Measurements from ENCODE around the gene PPIP5K2.
A peak's percentile ranks its signal among the peaks of the same experiment; 100 is the strongest.
"Not testable (repeated sequence)": the region's sequence is repeated elsewhere in the genome, so short reads cannot be mapped to it uniquely, and the experiment has no call there.

PPIP5K2 gene

DNA sequence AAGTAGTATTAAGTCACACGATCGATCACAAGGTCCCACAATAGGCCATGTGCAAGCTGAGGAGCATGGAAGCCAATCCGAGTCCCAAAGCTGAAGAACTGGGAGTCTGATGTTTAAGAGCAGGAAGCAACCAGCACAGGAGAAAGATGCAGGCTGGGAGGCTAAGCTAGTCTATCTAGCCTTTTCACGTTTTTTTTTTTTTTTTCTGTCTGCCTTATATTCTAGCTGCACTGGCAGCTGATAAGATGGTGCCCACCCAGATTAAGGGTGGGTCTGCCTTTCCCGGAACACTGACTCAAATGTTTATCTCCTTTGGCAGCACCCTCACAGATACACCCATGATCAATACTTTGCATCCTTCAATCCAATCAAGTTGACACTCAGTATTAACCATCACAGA lies 6.5 kb downstream of the PPIP5K2 start:
- DNase-seq, result no peak

DNA sequence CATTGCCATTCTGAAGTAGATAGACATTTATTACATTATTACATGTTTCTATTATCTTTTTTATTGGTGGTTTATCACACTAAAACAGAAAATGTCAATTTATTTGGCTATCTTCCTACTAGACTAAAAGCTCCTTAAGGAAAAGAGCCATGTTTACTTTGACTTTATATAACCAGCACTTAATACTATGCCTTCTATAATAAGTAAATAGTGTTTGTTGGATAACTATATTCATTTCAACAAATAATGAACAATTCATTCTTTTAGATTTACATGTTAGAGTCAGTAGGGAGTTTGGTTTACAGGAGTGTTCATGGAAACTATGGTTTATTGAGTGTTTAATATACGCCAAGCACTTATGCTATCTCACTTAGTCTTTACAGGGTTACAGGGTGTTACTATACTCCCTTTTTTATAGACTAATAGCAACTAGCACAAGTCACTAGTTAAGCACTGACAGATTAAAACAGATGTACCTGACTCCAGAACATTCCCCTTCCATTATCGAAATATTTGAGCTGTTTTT lies 7.3 kb downstream of the PPIP5K2 start:
- DNase-seq, result no peak

DNA sequence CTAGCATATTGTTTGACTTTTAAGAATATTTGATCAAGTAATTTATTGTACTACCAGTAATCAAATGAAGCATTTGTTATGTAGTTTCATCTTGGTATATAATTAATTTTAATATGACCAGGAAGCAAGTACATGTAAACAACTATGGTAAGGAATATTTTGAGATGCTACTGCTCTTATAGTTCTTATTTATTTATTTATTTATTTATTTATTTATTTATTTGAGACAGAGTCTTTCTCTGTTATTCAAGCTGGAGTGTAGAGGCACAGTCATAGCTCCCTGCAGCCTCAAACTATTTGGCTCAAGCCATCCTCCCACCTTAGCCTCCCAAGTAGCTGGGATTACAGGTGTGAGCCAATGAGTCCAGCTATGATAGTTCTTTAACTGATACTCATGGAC lies 8.1 kb downstream of the PPIP5K2 start:
- DNase-seq, result no peak

DNA sequence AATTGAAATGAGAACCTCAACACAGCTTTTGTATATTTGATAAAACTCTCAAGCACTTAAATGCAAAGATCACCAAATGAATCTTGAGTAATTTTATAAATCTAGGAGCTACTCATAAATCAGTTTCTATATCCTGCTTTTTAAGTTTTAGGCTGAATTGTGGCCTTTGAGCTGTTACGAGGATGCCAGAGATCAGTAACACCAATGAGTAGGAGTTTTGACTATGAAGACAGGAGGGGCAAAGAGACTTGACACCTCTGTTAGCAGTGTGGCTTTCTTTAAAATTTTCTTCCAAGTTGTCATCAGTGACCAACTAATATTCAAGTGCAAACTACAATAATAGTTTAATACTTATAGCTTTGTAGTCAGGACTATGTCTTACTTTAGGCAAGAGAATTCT lies 12.6 kb downstream of the PPIP5K2 start:
- DNase-seq, result no peak

DNA sequence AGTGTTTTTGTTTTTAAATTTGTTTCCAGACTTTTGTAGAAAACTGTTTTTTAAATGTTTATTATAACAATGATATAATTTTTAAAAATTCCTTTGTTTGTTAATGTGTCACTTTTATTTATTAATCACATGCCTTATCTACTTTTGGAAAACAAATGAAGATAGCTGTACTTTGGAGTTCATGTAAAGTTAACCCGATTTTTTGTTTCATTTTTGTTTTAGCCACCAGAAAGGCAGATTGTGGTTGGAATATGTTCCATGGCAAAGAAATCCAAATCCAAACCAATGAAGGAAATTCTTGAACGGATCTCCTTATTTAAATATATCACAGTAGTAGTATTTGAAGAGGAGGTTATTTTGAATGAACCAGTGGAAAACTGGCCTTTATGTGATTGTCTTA lies 13.1 kb downstream of the PPIP5K2 start:
- no peak for DNase-seq

DNA sequence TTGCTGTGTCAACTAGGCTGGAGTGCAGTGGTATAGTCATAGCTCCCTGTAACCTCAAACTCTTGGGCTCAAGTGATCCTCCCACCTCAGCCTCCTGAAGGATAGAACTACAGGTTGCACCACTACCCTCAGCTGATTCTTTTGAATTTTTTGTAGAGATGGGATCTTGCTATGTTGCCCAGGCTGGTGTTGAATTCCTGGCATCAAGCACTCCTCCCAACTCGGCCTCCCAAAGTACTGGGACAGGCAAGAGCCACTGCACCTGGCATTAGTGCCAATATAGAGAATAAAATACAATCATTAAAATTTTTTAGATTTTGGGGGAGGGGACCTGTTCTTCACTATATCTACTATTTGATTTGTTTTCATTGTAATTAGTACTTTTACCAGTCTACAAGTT lies 15.4 kb downstream of the PPIP5K2 start:
- DNase-seq, result no peak

DNA sequence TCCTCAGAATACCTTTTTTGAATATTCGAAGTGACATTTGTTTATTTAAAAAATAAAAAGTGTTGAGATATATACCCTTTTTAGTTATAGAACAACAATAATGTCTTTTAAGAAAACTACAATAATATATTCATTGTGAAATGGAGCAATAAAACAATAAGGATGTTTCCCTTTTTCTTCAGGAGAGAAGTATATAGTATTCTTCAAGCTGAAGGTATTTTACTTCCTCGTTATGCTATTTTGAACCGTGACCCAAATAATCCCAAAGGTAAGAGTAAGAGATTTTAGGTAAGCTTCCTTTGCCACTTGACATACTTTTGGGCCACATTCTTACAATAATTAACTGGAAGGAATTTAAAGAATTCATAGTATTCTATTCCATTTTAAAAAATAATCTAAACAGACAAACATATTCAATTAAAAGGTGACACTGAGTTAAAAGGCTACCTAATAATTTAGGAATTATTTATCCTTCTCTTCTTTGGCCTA lies 18.1 kb downstream of the PPIP5K2 start:
- DNase-seq, result no peak

DNA sequence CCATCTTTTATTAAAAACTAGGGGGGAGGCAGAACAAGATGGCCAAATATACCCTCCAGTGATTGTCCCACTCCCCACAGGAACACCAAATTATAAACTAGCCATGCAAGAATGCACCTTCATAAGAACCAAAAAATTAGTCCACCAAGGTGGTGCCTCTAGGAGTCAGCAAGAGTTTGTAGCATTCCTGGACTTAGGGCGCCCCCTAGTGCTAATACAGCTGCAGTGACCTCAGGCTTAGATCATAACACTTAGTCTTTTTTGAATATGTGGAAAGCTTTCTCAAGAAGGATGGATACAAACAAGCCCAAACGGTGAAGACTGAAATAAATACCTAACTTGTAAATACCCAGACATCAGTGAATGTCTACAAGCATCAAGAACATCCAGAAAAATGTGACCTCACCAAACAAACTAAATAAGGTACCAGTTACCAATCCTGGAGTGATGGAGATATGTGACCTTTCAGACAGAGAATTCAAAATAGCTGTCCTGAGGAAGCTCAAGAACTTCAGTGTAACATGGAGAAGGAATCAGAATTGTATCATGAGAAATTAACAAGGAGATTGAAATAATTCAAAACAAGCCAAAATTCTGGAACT lies 19.3 kb downstream of the PPIP5K2 start:
- DNase-seq, result peak; percentile 72

DNA sequence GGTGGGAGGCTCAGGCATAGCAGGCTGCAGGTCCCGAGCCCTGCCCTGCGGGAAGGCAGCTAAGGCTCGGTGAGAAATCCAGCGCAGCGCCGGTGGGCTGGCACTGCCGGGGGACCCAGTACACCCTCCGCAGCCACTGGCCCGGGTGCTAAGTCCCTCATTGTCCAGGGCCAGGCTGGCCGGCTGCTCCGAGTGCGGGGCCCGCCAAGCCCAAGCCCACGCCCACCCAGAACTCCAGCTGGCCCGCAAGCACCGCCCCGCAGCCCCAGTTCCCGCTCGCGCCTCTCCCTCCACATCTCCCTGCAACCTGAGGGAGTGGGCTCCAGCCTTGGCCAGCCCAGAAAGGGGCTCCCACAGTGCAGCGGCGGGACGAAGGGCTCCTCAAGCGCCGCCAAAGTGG lies 22.0 kb downstream of the PPIP5K2 start:
- DNase-seq, result not testable (repeated sequence)

DNA sequence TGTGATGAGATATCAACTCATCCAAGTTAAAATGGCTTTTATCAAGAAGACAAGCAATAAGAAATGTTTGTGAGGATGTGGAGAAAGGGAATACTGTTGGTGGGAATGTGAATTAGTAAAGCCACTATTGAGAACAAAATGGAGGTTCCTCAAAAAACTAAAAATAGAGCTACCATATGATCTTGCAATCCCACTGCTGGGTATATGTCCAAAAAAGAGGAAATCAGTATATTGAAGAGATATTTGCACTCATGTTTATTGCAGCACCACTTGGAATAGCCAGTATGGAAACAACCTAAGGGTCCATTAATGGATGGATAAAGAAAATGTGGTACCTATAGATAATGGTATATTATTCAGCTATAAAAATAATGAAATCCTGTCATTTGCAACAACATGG lies 25.1 kb downstream of the PPIP5K2 start:
- DNase-seq, result no peak

DNA sequence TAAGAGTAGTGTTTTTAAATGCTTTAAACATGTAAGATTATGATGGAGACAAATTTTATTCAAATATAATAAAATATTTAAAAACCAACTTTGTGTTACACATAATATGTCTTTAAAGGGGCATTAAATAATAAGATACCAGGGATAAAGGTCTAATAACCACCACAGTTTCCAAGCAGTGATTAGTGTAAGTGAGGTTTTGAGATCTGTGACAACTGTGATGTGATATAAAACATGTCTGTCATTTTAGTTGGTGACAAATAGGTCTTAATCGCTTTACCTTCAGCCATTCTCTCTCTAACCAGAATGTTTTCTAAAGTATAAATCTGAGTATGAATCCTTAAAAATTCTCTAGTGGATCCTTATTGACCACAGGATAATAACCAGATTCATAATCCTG lies 28.1 kb downstream of the PPIP5K2 start:
- DNase-seq, result no peak

DNA sequence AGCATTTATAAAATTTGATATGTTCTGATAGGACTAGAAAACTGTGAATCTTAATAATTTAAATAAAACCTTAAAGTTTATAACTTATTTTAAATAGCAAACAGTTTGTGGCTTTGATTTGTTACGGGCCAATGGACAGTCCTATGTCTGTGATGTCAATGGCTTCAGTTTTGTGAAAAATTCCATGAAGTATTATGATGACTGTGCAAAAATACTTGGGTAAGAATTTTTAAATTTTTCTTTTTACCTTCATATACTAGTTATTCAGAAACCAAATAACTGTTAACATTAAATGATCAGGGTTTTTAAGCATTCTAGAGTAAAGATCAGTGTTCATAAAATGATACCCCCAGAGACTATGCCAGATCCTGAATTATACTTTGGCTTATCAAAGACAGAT lies 31.1 kb downstream of the PPIP5K2 start:
- DNase-seq, result no peak

DNA sequence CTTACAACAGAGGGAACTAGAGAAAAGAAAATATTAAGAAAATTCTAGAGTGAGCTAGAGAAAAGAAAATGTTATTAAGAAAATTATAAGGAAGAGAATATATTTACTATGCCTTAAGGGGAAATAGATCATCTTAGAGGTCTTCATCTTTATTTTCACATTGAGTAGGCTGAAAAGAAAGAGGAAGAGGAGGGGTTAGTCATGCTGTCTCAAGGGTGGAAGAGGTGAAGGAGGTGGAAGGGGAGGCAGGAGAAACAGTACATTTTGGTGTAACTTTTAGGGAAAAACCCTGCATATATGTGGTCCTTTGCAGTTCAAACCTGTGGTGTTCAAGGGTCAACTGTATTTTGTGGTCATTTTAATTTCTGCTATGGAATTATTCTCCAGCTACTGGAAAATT lies 46.6 kb downstream of the PPIP5K2 start:
- DNase-seq, result no peak

DNA sequence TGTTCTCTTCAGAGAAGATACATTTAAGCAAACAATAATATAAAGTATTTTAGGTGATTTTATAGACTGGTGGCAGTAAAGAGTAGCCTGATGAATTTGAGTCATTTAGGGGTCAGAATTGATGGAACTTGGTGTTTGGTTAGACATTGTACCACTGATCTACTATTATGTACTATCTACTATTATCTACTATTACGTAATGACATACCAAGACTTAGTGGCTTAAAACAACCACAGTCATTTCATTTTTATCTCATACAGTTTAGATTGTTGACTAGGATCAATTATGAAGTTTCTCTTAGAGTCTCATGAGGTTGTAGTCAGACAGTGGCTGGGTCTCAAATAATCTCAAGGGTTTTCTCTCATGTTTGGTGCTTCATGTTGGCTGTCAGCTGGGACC lies 54.0 kb downstream of the PPIP5K2 start:
- no peak for DNase-seq

DNA sequence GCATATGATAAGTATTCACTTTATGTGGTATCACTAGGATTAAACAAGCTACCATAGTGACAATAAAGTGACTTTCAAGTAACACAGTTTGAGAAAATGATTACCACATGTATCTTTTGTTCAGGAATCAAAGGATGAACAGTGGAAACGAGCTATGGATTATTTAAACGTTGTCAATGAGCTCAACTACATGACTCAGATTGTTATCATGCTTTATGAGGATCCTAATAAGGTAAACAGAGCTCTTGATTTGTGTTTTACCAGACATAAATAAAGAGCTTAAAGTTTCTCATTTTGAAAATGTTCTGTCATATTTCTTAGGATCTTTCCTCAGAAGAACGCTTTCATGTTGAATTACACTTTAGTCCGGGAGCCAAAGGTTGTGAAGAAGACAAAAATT lies 57.4 kb downstream of the PPIP5K2 start:
- DNase-seq, result no peak

DNA sequence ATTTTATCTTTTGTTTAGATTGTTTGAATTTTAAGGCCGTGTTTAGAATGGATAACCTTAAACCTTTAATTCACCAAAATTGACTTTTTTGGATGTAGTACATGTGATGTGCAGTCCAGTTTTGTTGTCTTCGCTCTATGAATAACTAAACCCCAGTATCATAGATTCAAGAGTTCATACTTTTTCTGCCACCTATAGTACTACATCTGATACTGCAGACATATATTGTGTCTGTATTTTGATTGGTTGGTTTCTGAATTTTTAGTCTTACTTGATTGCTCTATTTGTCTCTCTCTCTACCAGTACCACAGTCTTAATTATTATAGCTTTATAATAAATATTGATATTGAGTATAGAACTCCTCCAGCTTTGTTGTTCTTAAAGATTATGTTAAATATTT lies 58.1 kb downstream of the PPIP5K2 start:
- DNase-seq, result no peak

DNA sequence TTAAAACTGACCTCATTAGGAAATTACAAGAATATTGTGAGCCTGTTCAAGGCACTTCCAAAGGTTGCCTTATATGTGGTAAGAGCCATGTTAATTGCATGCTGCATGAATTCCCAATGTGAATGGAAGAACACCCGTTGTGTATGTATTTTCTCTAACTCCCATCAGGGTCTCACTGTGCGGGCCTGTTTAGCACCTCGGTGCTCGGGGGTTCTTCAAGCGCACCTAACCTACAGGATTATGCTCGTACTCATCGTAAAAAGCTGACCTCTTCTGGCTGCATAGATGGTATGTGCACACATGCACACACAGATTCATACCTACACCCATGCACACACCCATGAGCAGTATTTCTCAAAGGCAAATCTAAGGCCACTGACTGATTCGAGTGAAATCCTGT lies 66.1 kb downstream of the PPIP5K2 start:
- DNase-seq, result no peak

DNA sequence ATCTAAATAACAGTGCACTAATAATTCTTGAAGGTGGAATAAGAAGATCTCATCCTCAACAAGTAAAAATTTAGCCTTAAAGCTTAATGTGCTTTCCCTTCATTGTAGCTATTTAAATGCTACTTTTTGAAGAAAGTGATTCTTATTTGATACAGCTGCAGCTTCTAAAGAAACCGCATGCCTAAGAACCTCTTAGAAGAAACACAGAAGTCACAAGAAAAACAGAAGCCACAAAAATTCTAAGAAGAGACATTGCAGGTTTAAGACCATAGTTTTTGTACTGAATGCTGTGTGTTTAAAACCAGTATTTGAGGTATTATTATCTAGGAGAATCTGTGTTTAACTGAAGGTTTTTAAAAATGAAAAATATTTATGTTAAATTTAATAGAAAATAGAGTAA lies 68.3 kb downstream of the PPIP5K2 start:
- DNase-seq, result no peak

DNA sequence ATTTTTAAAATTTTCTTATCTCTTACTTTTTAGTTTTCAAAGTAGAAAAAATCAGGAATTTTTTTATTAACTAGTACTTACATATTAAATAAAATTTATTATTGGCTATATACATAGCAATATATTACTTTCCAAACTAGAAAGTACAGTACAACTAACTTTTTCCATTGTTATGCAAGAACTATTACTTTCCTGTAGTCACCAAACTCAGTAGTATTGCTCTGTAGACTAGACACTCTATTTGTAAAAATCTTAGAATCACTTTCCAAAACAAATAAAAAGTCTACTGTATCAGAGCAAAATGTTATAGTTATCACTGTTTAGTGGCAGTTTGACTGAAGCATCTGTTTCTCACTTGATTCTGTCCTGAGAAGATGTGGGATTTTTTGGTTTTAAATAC lies 83.1 kb downstream of the PPIP5K2 start:
- DNase-seq, result no peak

DNA sequence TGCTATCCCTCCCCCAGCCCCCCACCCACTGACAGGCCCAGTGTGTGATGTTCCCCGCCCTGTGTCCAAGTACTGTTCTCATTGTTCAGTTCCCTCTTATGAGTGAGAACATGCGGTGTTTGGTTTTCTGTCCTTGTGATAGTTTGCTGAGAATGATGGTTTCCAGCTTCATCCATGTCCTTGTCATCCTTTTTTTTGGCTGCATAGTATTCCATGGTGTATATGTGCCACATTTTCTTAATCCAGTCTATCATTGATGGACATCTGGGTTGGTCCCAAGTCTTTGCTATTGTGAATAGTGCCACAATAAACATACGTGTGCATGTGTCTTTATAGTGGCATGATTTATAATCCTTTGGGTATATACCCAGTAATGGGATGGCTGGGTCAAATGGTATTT lies 84.9 kb downstream of the PPIP5K2 start:
- not testable (repeated sequence) for DNase-seq

DNA sequence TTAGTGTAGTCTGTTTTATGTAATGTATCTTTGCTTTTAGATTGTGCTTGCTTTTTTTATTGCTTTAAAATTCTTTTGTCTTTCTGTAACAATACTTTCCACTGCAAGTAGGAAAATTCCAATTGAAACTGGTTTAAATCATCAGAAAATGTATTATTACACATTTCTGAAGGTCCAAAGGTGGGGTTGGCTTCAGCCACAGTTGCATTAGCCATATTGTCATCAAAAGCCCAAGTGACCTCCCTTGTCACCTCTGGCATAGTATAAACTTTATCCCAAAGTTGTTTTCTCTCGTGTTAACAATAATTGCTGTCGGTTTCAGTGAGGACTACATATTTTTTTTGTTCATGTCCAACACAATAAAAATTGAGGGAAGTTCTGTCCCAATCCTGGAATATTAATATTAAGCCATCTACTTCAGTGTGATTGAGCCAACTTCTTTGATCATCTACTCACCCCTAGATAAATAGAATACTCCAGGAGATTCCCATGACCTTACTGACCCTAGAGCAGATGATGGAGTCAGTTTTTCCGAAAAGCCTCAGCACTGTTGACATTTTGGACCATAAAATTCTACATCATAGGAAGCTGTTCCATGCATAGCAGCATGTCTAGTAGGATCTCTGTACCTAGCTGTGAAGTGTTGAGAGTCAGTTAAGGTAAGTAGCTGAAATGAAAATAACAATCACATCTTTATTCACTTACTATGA lies 86.0 kb downstream of the PPIP5K2 start:
- DNase-seq, result no peak

DNA sequence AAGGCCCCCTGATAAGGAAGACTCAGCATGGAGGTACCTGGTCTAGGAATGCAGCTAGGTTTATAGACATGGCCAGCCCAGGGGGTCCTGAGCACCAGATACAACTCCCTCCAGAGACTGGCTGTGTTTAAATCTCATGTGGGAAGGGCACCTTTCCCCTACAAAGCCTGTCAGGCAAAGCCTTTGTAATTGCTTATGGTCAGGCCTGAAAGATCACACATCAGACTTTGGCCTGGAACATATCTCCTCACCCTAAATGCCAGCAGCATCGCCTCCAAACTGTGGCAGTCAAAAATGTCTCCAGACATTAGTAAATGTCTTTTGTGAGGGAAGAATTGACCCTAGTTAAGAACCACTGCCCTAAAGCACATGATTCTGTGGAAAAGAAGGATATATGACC lies 86.9 kb downstream of the PPIP5K2 start:
- DNase-seq, result no peak

DNA sequence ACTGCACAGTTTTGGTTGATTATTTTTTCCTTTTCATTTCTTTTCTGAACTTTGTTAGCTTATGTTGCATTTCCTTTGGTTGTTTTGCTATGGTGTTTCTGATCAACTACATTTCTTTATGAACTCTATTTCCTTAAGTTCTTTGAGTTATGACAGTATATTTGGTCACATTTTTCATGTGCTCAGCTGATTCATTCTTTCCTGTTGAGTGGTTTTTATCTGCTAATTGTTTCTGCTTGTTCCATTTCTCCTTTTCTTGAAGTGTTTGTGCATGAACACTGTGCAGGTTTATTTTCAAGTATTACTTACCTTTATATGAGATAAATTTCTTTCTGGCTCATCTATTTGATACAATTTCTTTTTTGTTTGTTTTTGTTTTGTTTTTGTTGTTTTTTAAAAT lies 87.6 kb downstream of the PPIP5K2 start:
- no peak for DNase-seq

DNA sequence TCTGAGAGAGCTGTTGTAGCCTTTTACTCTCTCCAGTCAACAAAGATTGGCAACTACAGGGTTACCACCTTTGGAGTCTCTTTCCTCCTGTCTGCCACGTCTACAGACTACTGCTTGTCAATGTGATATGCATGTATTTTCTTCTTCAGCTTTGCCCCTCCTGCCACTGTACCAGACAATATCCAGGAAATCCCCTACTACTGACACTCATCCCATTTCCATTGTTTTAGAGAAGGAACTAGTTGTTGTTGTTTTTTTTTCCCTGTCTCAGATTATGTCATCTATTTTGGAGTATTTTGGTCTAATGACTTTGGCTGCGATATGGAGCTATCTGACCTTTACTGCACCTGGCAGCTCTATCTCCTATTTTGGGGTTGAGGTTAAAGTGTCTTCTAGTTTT lies 88.4 kb downstream of the PPIP5K2 start:
- DNase-seq, result no peak

DNA sequence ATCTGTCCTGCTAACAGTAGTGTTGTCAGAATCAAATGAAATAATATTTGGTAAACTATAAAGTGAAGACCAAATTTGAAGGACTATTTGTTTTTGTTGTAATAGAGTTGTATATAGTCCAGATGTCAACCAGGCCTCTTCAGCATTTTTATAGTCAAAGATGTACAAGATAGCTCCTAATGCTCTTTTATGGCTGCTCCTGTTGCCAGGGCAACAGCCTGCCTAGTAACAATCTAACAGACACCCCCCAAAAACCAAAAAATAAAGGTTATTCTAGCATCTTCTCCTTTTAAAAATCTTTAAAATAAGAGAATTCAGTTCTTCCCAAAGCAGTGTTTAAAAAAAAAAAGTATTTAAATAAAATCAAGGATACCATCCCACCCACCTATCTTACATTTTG lies 89.0 kb downstream of the PPIP5K2 start:
- no peak for DNase-seq
